HG03558 (cell line): ENCODE data around the gene KANSL1.
"Not testable (repeated sequence)": the region's sequence is repeated elsewhere in the genome, so short reads cannot be mapped to it uniquely, and the experiment has no call there.

Source experiments
- ATAC-seq: cut with Tn5 transposase; IDR thresholded peaks from one replicate; pipeline ENCODE4 v1.9.1; 2021; ENCODE audit warnings: moderate number of reproducible peaks; ENCODE audit not compliant: unreplicated experiment; ENCODE audit errors: extremely low read depth

KANSL1 gene

DNA sequence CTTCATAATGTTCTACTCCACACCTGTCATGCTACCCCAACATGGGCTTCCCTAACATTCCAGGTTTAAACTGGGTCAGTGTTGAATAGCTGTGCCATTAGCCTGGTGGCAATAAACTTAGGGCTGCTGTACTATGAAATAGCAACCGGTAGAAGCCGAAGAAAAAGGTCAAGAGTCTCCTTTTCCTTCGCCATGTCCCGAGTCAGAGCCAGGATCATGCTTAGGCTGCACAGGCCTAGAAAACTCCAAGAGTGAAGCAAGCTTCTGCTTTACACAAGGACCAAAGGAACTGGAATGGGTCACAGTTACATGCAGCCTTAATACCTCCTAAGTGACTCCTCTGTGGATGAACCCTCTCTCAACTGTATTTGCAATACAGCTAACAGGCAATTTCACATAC, 105.4 kb downstream of the KANSL1 start:
- ATAC-seq = not testable (repeated sequence)

DNA sequence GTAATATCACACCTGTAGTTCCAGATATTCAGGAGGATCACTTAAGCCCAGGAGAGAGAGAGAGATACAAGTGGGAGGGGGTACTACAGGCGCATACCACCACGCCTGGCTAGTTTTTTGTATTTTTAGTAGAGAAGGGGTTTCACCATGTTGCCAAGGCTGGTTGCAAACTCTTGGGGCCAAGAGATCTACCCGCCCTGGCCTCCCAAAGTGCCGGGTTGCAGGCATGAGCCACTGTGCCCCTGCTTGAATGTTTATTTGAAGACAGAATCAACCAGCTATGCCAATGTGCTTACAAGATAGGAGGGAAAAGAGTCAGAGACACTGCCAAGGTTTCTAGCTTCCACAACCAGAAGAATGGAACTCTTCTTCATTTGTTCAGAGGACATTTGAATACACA, 106.4 kb downstream of the KANSL1 start:
- ATAC-seq = no peak

GRCh38 chr17:46085522-46085921, 107.7 kb downstream of the KANSL1 start:
- no peak for ATAC-seq

DNA sequence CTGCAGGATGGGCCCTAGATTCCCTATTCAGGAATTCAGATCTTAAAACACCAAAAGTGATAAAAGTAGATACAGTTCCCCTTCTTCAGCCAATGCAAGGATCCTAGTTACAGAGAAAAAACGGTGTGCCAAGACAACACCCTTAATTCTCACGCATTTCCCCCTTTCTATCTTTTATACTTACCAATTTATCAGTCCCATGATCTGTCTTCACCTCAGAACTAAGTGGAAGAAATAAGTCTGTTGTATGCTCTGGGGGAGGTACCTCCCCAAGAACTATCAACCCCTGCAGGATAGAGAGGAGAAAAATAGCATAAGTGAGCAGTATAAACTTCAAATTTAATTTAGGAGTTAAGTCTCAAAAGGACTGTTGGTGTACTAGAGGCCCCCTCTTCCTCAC, 111.0 kb downstream of the KANSL1 start:
- ATAC-seq = no peak

DNA sequence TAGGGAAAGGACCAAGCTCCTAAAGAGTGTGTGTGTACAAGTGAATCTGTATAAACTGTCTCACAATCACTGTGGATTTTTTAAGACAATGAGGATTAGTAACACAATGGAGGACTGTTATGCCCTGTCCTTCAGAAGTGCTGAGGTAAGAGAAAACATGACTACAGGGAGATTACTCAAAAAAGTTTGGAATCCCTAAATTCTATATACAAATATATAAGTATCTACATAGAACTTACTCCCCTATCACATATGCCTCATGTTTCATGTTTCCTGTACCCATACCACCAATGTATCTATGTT, 112.3 kb downstream of the KANSL1 start:
- ATAC-seq = no peak

- ATAC-seq = no peak
Measured at GRCh38 chr17:46080118-46081017, 112.9 kb downstream of the KANSL1 start.

- no peak for ATAC-seq
Measured at GRCh38 chr17:46078675-46079074, 114.6 kb downstream of the KANSL1 start.

GRCh38 chr17:46074540-46074939, 118.7 kb downstream of the KANSL1 start:
- no peak for ATAC-seq

DNA sequence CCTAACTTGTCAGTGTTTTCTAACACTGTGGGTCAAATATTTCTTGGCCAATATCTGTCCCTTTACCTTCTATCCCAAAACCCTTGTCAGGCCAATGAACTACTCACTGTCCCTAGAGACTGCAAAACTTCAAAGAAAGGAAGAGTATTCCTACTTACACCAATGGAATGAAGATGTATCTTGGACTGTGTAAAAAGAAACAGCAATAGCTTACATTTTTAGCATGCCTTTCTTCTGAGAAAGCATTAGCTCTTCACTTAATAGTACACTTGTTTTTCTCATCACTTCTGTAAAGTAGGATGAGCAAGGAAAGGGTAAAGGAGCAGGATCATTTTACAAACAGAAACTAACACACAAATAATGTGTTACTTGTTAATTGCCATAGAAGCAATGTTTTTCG, 120.2 kb downstream of the KANSL1 start:
- no peak for ATAC-seq

GRCh38 chr17:46071796-46072195, 121.4 kb downstream of the KANSL1 start:
- no peak for ATAC-seq

DNA sequence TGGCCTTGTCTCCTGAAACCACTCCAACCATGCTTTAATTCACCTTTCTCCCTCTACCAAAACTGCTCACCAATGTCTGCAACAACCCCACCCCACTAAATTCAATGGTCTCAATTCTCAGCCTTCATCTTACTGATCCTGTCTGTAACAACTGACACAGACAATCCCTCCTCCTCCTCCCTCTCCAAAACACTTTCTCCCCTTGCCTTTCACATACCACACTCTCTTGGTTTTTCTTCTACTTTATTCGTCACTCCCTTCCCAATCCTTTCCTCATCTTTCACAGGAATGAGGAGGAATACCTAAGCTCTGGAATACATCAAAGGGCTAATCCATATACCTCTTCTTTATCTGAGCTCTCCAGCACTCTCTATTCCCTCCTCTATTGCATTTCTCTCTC, 128.8 kb downstream of the KANSL1 start:
- no peak for ATAC-seq

GRCh38 chr17:46063241-46063640, 130.0 kb downstream of the KANSL1 start:
- no peak for ATAC-seq

- ATAC-seq = no peak
Measured at GRCh38 chr17:46061435-46061834, 131.8 kb downstream of the KANSL1 start.

DNA sequence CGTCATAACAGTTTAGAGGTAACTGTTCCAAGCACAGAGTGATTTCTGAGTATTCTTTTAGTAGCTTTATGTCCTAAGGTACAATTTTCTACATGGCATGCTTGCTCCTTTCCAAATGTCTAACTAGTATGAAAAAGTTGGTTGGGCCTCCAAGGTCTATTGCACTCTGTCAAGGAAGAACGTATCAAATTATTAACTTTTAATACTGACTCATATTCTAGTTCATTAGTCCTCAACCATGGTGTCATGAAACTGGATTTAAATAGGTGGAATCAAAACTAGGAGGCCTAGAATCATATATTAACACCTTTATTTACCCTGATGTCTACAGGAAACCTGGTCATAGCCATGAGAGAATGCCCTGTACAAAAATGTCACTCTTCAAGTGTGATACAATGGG, 132.8 kb downstream of the KANSL1 start:
- no peak for ATAC-seq

DNA sequence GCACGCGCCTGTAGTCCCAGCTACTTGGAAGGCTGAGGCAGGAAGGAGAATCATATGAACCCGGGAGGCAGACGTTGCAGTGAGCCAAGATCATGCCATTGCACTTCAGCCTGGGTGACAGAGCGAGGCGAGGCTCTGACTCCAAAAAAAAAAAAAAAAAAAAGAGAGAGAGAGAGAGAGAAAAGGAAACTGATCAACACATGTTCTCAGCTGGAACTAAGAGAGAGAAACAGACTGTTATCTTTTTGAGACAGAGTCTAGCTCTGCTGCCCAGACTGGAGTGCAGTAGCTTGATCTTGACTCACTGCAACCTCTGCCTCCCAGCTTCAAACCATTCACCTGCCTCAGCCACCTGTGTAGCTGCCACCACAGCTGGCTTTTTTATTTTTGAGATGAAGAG, 133.7 kb downstream of the KANSL1 start:
- ATAC-seq = no peak

GRCh38 chr17:46057366-46057765, 135.9 kb downstream of the KANSL1 start:
- no peak for ATAC-seq

- no peak for ATAC-seq
Measured at GRCh38 chr17:46056800-46057304, 136.4 kb downstream of the KANSL1 start.

GRCh38 chr17:46053911-46054534, 139.2 kb downstream of the KANSL1 start:
- no peak for ATAC-seq

- no peak for ATAC-seq
Measured at GRCh38 chr17:46049656-46050055, 143.6 kb downstream of the KANSL1 start.

DNA sequence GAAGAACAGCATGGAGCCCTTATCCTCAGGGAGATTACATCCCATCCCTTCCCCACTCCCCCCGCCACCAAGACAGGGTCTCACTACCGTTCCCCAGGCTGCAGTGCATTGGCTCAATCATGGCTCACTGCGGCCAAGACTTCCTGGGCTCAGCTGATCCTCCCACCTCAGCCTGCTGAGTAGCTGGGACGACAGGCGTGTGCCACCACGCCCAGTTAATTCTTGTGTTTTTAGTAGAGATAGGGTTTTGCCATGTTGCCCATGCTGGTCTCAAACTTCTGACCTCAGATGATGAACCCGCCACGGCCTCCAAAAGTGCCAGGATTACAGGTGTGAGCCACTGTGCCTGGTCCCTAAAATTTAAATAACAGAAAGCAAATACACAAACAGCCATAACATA, 145.4 kb downstream of the KANSL1 start:
- ATAC-seq = no peak

- no peak for ATAC-seq
Measured at GRCh38 chr17:46047398-46047797, 145.8 kb downstream of the KANSL1 start.

- no peak for ATAC-seq
Measured at GRCh38 chr17:46046957-46047356, 146.3 kb downstream of the KANSL1 start.
